HG02642 (cell line): ENCODE data around the gene SLC30A2.

Experiments
- ATAC-seq: cut with Tn5 transposase; IDR thresholded peaks from one replicate; pipeline ENCODE4 v1.9.1; 2021; ENCODE audit warnings: mild to moderate bottlenecking; ENCODE audit not compliant: unreplicated experiment, poor library complexity

The SLC30A2 gene

GRCh38 chr1:26070963-26071342, 25.0 kb upstream of the SLC30A2 start:
- ATAC-seq, result no peak

GRCh38 chr1:26070296-26070962, 24.5 kb upstream of the SLC30A2 start:
- ATAC-seq, result no peak

GRCh38 chr1:26069941-26070295, 24.0 kb upstream of the SLC30A2 start:
- no peak for ATAC-seq

DNA sequence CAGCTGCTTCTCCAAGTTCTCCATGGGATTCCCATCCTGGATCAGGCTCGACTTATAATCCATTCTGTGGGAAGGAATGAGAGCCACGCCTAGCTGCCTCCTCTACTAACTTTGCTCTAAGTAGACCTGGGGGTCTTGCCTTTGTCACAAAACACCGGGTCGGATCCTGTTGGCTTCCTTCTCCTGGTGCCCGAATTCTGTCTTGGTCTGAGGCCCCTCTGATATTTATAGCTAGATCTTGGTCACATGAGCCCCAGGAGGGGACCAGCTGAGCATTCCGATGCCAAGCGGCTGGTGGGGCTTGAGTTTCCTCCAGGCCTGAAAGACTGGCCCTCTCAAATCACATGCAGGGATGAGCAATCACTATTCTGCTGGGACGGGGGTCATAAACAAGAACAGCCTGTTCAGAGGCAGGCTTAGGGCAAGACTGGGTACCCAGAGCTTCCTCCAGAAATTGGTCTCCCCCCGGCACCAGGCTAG, 21.6 kb upstream of the SLC30A2 start, which contains the start of gene TRIM63:
Gene TRIM63, minus strand, starts transcription at position 199 of the 480 bp plus-strand sequence. Its CDS starts 136 bp downstream, at position 63.
- no peak for ATAC-seq

- ATAC-seq, result no peak
Measured at GRCh38 chr1:26066857-26067256, 20.9 kb upstream of the SLC30A2 start.

DNA sequence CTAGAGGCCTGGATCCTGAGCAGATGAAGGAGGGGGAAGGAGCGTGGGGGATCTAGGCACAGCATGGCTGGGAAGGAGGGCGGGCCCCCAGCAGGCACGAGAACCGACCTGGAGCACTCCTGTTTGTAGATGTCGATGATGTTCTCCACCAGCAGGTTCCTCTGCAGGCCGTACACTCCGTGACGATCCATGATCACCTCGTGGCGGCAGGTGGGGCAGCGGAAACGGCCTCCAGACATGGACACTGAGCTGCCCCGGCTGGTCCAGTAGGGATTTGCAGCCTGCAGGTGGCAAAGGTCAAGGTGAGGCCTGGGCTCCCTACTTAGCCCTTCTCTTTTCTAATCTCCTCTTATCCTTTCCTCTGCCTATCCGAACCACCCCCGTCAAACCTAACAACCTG, 20.2 kb upstream of the SLC30A2 start:
- no peak for ATAC-seq

- ATAC-seq, result no peak
Measured at GRCh38 chr1:26064553-26064952, 18.6 kb upstream of the SLC30A2 start.

DNA sequence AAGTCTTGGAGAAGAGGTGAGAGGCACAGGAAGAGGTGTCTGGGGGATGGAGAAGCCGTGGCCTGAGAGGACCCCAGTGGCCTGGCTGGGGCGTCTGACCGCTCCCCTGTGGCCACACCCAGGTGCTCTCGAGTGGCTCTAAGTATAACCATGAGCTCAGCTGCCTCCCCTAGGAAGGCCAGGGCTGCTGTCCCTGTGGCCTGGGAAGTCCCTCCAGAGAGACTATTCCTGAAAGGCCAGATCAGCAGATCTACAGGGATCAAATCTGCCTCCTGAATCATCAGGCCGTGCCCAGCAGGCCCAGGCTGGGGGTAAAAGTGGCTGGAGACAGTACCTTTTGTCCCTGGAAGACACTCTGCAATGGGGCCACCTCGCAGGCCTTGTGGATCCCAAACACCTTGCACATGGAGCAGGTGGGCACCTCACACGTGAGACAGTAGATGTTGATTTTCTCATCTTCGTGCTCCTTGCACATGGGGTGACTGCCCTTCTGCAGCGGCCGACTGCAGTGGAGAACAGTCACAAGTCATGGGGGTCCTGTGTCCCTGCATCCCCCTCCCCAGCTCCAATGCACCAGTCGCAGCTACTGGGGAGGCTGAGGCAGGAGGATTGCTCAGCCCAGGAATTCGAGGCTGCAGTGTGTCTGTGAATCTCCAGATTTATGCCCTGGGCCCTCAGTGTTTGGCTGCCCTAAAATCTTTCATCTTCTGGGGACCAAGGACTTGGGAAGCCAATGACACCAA, 15.1 kb upstream of the SLC30A2 start:
- ATAC-seq, result no peak

DNA sequence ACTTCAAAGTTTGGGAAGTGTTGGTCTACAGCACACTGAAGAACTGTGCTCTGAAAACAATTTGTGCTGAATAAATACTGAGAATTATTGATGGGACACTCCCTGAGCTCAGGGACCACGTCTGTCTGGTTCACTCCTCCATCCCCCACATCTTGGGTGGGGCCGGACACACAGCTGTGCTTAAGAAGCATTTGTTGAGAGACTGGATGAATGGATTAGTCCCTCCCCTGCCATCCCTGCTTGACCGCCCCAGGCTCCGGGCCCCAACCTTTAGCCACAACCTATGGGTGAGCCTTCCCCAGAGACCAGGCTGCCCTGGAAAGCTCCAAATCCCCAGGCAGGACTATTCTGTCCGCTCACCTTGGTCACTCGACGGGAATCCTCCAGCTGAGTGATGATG, 14.0 kb upstream of the SLC30A2 start:
- ATAC-seq, result no peak

- no peak for ATAC-seq
Measured at GRCh38 chr1:26058052-26058595, 12.2 kb upstream of the SLC30A2 start.

- ATAC-seq, result no peak
Measured at GRCh38 chr1:26057189-26057588, 11.3 kb upstream of the SLC30A2 start.

- no peak for ATAC-seq
Measured at GRCh38 chr1:26055041-26055440, 9.1 kb upstream of the SLC30A2 start.

DNA sequence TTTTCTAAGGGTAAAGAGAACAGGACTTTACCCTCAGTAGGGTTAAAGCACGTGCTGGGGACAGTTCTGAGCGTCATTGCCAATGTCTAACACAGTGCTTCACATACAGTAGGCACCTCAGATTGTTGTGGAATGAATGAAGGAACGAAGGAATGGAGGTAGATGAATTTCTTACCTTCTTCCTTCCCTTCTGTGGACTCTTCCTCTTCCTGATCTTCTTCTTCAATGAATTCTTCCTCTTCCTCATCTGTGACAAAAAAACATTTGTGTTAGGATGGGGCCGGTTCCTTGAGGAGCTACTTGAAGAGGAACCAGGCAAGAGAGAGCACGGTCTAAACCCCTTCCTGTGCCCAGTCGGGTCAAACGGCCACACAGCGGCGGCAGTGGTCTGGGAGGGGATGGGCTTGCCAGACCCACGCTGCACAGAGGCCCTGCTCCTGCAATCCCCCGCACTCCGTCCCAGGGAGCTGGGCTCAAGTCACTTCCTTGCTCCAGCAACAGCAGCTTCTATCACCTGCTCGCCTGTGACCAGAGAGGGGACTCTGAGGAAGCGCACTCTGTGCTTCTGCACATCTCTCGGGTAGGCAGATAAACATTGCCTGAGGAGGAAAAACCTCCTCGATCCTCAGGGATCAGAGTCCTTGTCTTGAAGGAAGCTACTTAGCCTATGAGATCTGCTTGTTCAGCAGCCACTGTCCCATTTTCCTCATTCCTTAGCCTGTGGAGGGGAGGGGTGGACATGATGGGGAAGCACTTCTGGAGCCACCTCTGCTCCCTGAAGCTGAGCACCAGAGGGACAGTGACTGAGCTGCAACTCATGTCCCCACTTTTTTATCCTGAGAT, 8.0 kb upstream of the SLC30A2 start:
- no peak for ATAC-seq

GRCh38 chr1:26050248-26050640, 4.3 kb upstream of the SLC30A2 start:
- no peak for ATAC-seq

- ATAC-seq, result no peak
Measured at GRCh38 chr1:26049531-26050247, 3.8 kb upstream of the SLC30A2 start.

GRCh38 chr1:26047278-26047874, 1.5 kb upstream of the SLC30A2 start:
- ATAC-seq, result no peak

DNA sequence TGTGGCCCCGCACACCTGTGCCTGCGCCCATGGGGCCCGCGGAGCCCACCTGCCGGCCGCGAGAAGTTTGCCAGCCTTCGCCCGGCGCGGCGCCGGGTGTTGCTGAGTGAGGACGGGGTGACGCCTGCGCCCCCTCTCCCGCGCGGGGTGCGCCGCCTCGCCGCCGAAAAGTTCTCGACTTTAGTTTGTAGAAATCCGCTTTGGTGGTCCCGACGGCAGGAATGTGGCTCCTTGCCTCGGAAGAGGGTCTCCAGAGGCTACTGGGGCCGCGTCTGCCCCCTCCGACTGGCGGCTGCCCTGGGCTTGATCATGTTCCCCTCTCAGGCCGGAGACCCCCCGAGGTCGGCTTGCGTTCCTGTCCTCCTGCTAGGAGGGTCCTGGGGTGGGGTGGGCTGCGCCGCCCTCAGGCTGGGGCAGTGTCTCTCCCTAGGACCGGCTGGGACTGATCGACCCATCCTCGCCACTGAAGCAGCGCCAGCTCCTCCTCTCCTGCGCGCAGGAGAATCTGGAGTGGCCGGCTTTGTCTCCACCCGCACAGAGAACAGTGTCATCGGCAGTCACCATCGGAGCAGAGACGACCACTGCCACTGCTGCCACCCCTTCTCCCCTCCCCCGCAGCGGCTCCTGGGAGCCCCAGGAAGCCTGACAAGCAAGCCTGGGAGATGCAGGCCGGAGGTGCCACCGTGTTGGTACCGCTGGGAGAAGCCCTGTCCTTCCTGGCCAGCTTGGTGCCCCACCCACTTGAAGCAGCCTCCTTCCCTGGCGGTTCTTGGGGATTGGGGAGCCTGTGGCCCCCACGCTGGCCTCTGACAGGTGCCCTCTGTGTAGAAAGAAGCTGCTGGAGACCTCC, 553 bp upstream of the SLC30A2 start:
- ATAC-seq, result no peak

DNA sequence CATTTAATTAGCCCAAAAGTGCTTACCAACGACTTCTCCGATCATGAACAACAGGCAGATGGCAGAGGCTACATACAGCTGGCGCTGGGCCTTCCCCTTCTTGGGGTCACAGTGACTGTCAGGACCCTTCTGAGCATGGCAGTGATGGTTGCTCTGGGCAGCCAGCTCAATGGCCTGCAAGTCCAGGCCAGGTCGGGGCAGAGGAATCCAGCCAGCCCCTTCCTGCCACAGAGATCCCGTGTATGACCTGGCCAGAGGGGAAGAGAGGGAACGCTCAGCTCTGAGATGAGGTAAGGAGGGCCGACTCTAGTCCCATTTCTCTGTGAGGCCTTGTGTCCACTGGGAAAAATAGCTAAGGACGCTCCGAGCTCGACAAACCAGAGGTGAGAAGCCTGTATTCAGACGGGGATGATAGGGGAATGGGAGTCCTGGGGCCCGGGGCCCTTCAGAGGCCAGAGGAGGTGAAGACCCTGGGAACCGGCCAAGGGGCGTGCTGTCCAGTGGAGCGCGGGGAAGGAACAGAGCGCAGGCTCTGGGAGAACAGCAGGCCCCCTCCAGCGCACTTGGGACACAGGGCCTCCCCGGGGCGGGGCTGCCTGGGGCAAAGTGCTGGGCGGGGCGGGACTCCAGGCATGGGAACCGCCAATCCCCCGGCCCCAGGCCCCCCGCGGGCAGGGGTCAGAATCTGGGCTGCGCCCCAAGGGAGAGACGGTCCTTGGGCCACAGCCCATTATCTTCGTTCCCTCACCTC, 772 bp downstream of the SLC30A2 start:
- ATAC-seq, result no peak
